ENCODE data around the gene CEP152. TPM values are rescaled to one million over a fixed set of nuclear protein-coding genes. Genes with fewer than 3 reads are reported as not detected.
"Not testable (repeated sequence)": the region's sequence is repeated elsewhere in the genome, so short reads cannot be mapped to it uniquely, and the experiment has no call there.

CEP152 gene
- total and polyA plus RNA-seq, 7 donors, result 0.35 to 1.3 (median 0.69) TPM

DNA sequence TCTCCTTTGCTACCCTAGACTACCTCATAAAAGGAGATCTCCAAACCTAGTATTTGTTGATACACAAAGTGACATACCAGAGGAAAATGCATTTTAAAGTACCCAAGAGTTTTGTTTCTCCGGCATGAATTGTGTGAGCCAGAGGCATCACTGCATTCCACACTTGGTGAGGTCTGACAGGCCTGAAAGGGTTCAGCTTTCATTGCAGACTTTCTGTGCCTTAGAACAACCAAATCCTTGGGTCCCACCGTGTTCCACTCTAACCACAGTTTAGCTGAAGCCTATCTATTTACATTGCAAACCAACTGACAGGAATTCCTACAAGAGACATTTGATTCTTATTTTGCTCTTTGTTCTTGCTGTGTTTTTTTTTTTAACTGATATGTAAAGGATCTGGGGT is 46.1 kb upstream of the CEP152 start:
- Histone ChIP-seq H3K9me3 (no peaks in the 10 kb centered on the region), H3K27me3 (ENCODE audit: insufficient read depth in 3 of 3, low read length in 2 of 3) (no peaks in the 10 kb centered on the region), H3K27ac (no peak overlapping the region), H3K4me1 (no peaks in the 10 kb centered on the region), H3K4me3 (no peak overlapping the region), H3K36me3 (ENCODE audit: insufficient read depth in 1 of 2, low read depth in 1 of 2) (no peaks in the 10 kb centered on the region)
- WGBS, 3 donors, result 46 to 66% (median 54%) methylated on average over 2 of the region's 2 CpGs
- DNase-seq (no peak), ATAC-seq (no peak)
- no peak for TF ChIP-seq CTCF (IDR thresholded peaks at IDR 0.05)
- intact Hi-C loops (cut with DNase I), result loop anchor here in 1 of 2 donors (1.0 kb wide), 1 partner anchor 281 kb away; no protein-coding TSS in a partner anchor

- intact Hi-C loops (cut with DNase I), result no loop called here
- ATAC-seq (peak in 2 of 4 donors; percentile 36 to 51), DNase-seq (no peak)
- no peaks in the 10 kb centered on the region for H3K4me1 ChIP-seq
- 20 to 22% (median 20%) methylated on average over 6 of the region's 6 CpGs for WGBS, 3 donors
- no peaks in the 10 kb centered on the region for H3K27me3 ChIP-seq (ENCODE audit: insufficient read depth in 3 of 3, low read length in 2 of 3)
- no peak overlapping the region for H3K27ac ChIP-seq
- no peaks in the 10 kb centered on the region for H3K36me3 ChIP-seq (ENCODE audit: insufficient read depth in 1 of 2, low read depth in 1 of 2)
- H3K4me3 ChIP-seq, result no peak overlapping the region
- H3K9me3 ChIP-seq, result no peaks in the 10 kb centered on the region
- TF ChIP-seq CTCF (IDR thresholded peaks at IDR 0.05), result peak; percentile 20
Measured at GRCh38 chr15:48855501-48856440, 44.9 kb upstream of the CEP152 start.

- WGBS, 3 donors, result 96 to 100% (median 97%) methylated on average over 3 of the region's 3 CpGs
- H3K4me3 ChIP-seq; H3K36me3 ChIP-seq (ENCODE audit: insufficient read depth in 1 of 2, low read depth in 1 of 2); ATAC-seq; H3K9me3 ChIP-seq; H3K27me3 ChIP-seq (ENCODE audit: insufficient read depth in 3 of 3, low read length in 2 of 3); DNase-seq; H3K4me1 ChIP-seq; H3K27ac ChIP-seq; intact Hi-C loops (cut with DNase I): not testable (repeated sequence)
Measured at GRCh38 chr15:48854434-48854833, 43.6 kb upstream of the CEP152 start.

DNA sequence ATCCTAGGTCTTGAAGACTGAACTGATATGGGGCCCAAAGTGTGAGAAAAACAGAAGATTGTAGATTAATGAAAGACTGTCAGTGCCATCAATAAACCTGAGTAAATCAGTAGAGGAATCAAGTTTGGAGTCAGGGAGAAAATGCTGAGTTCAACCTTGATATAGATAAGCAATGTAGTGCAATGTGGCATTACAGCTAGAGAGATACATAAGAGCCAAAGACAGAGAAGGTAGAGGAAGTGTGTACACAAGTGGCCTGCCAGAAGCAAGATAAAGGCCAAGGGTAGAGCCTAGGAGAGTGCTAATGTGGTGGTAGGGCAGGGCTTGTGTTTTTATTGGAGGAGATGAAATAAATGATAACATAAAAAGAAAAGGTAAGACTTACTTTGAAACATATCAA is 41.1 kb upstream of the CEP152 start:
- intact Hi-C loops (cut with DNase I), result no loop called here
- no peaks in the 10 kb centered on the region for H3K9me3 ChIP-seq

More for the DNA sequence above, 41.1 kb upstream of the CEP152 start:
- no peak overlapping the region for H3K27ac ChIP-seq
- no peaks in the 10 kb centered on the region for H3K36me3 ChIP-seq (ENCODE audit: insufficient read depth in 1 of 2, low read depth in 1 of 2)
- TF ChIP-seq CTCF (IDR thresholded peaks at IDR 0.05), result no peak
- no peaks in the 10 kb centered on the region for H3K27me3 ChIP-seq (ENCODE audit: insufficient read depth in 3 of 3, low read length in 2 of 3)
- no peak for DNase-seq
- no peak for ATAC-seq
- H3K4me1 ChIP-seq, result no peaks in the 10 kb centered on the region
- H3K4me3 ChIP-seq, result no peak overlapping the region
